Measurements from ENCODE around the gene MAN1A2.
A peak's percentile ranks its signal among the peaks of the same experiment; 100 is the strongest.

MAN1A2 gene

DNA sequence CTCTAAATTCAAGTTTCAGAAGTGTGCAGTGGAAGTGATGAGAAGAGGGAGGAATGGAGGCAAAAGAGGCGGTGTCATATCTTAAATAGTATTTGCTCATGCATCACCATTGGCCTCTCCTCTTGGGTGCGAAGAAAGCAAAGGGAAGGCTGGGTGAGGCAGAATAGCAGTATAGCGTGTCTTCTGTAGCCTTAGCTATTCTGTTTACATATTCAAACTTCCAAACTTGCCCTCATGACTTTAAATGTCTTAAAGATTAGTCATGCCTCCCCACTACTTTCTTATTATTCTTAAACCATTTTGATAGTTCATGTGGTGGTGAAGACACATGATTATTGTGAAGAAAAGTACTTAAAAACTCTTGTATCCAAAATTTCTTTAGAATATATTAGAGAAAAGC, 134.0 kb downstream of the MAN1A2 start:
- DNase-seq: no peak

DNA sequence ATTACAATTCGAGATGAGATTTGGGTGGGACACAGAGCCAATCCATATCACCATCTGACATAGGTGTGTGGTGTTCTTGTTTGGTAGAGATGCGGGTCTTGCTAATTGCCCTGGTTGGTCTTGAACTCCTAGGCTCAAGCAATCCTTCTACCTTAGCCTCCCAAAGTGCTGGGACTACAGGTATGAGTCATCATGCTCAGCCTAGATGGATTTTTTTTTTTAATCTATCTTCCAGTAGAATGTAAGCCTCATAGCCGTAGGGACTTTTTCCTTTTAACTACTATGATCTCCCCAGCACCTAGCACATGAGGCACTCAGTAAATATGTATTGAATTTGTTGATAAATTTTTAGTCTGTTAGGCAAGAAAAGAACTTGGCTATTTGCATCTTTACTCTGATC, 144.0 kb downstream of the MAN1A2 start:
- no peak for DNase-seq

GRCh38 chr1:117512728-117513321, 145.6 kb downstream of the MAN1A2 start:
- DNase-seq: peak; percentile 23

- DNase-seq: no peak
Measured at GRCh38 chr1:117523111-117523510, 155.9 kb downstream of the MAN1A2 start.

- DNase-seq: no peak
Measured at GRCh38 chr1:117527074-117527473, 159.8 kb downstream of the MAN1A2 start.

GRCh38 chr1:117527566-117528102, 160.4 kb downstream of the MAN1A2 start:
- no peak for DNase-seq

DNA sequence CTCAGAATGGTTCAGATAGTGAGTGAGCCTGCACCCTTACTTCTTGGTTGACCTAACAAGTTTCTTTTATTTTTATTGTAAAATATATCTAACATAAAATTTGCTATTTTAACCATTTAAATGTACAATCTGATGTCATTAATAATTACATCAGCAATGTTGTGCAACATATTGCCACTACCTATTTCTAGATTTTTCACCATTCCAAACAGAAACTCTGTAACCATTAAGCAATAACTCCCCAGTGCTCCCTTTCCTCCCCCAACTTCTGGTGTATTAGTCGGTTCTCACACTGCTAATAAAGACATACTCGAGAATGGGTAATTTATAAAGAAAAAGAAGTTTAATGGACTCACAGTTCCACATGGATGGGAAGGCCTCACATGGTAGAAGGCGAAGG, 162.4 kb downstream of the MAN1A2 start:
- no peak for DNase-seq

DNA sequence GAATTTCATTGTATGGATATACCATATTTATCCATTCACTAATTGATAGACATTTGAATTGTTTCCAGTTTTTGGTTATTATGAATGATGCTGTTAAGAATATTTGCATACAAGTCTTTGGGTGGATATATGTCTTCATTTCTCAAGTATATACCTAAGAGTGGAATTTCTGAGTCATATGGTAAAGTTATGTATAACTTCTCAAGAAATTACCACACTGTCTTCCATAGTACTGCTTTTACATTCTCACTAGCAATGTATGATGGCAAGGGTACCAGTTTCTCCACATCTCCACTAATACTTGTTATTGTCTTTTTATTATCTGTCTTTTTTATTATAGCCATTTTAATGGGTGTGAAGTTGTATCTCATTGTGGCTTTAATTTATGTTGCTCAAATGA, 164.0 kb downstream of the MAN1A2 start:
- peak; percentile 62 for DNase-seq

DNA sequence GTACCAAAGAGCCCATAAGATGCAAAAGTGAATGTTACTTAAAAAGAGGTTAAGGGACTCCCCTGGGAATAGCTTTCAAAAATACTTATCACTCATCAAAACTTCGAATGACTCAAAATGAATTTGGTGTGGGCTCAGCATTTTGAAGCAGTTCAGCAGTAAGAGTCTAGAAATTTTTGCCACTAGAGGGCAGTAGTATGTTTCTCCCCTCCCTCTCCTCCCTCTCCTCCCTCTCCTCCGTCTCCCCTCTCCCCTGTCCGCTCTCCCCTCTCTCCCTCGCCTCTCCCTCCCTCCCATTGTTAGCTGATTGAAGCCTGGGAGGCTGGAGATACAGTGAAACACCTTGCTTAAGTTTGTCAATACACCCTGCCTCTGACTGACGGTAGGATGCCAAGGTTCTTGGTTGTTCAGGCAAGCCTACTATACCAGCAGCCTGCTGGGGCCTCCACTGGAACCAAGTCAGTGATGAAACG, 167.8 kb downstream of the MAN1A2 start:
- peak; percentile 82 for DNase-seq

DNA sequence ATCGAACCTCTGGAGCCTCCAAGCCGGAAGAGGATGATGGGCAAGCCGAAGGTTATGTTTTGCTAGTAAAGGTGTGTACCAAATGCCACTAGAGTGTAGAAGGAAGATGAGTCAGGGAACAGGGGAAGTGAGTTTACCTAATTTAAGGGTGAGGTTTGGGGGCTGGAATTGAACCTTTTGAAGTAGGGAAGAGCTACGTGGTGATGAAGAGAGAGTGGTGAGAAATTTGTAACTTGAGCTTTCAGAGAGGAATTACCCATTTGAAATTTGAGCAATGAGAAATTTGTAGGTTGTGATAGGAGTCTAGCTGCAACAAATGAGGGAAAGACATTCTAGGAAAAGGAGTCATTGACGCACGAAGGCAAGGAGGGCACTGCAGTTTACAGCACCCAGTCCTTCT, 168.6 kb downstream of the MAN1A2 start:
- no peak for DNase-seq

DNA sequence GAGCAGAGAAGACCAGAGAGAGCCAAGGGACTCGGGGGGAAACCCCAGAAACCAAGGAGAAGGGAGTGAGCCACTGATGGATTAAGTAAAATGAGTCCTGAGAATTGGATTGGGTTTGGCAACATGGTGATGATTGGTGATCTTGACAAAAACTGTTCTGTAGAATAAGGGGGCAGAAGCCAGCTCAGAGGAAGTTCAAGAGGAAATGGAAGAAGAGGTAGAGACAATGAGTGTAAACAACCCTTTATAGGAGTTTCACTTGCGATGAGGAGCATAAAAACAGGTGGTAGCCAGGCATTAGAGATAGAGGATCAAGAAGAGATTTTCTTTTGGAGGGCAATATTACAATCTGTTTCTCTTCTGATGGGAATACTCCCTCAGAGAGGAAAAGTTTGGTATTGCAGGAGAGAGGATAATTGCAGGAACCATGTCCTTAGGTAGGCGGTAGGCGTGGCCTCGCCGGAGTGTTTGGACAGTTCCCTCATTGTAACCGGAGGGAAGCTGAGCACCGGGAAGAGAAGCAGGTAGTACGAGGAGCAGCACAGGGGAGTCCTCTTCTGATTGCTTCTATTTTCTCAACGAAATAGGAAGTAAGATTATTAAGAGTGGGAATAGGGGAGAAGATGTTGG, 170.2 kb downstream of the MAN1A2 start:
- DNase-seq: no peak

DNA sequence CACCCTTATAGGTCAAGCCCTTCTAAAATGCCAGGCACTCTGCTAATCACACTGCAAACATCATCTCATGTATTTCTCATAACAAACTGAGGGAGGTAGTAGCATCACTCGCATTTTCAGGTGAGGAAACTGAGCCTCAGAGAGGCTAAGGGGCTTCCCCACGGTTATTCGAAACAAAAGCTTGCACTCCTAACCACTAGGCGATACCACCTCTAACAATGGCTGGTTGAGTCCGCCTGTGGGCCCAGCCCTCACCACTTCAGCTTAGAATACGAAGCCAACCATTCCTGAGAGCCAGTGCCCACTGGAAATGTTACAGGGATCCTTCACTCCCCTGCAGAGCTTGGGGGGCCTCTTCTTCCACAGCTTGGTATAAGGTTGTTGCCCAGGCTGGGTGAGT, 173.3 kb downstream of the MAN1A2 start:
- peak; percentile 28 for DNase-seq

GRCh38 chr1:117541003-117541402, 173.8 kb downstream of the MAN1A2 start:
- no peak for DNase-seq

DNA sequence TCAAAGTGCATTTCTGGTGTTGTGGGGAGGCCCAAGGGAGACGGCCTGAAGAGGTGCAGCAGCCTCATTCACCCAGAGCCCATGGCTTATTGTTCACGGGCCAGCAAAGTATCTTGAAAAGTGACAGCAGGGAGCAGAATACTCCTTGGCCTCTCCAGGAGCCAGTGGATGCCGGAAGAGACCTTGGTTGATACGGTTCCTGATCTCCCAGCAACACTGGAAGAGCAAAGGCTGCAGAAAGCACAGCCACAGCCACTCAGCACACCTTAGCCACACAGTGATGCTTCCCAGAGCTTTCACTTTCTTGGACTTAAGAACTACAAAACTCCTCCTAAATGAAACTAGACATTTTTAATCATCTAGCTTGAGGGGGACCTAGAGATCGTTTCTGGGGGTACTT, 174.3 kb downstream of the MAN1A2 start:
- no peak for DNase-seq

DNA sequence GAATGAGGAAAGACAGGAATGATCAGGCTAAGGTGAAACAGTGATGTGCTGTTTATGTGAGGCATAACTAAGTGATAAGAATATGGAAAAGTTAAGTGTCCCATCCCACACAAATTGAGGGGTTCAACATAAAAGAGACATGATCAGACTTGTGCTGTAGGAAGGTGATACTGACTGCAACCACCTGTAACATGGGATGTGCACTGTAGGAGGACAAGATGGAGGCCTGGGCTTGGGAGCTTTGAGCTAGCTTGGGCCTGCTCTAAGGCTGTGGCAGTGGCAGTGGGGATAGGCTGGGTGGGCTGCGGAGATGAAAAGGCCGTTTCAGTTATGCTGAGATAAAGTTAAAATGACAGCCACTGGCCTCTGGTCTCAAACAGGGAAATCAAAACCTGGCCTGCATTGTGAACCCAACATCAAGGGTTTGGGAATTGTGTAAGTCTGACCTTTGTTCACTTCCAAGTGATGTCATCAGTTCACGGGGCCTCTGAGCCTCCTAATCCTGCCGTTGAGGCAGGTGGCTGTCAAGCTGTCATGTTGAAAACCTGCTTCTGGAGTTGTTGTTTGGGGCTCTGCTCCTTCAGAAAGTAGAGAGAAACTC, 177.4 kb downstream of the MAN1A2 start:
- DNase-seq: no peak

GRCh38 chr1:117546467-117546866, 179.2 kb downstream of the MAN1A2 start:
- no peak for DNase-seq

- DNase-seq: no peak
Measured at GRCh38 chr1:117553471-117553870, 186.2 kb downstream of the MAN1A2 start.

GRCh38 chr1:117555806-117556205, 188.6 kb downstream of the MAN1A2 start:
- DNase-seq: no peak

GRCh38 chr1:117556341-117556740, 189.1 kb downstream of the MAN1A2 start:
- no peak for DNase-seq

DNA sequence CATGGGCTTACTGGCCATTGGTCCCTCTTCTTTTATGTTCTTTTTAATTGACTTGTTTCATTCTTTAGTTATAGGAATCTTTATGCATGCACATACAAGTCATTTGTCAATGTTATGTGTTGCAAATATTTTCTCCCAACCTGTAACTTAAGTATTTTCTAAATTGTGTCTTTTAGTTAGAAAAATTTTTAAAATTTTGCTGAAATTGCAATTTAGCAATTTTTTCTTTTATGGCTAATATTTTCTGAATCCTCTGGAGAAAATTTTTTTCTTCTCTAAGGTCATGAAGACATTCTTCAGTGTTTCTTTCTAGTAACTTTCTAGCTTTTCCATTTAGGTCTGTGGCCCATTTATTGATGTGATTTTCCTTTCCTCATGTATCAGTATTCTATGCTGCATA, 189.7 kb downstream of the MAN1A2 start:
- DNase-seq: no peak

DNA sequence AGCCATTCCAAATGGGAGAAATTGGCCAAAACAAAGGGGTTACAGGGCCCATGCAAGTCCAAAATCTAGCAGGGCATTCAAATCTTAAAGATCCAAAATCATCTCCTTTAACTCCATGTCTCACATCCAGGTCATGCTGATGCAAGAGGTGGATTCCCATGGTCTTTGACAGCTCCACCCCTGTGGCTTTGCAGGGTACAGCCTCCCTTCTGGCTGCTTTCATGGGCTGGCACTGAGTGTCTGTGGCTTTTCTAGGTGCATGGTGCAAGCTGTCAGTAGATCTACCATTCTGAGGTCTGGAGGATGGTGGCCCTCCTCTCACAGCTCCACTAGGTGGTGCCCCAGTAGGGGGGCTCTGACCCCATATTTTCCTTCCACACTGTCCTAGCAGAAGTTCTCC, 191.2 kb downstream of the MAN1A2 start:
- peak; percentile 19 for DNase-seq

GRCh38 chr1:117559139-117559538, 191.9 kb downstream of the MAN1A2 start:
- no peak for DNase-seq

DNA sequence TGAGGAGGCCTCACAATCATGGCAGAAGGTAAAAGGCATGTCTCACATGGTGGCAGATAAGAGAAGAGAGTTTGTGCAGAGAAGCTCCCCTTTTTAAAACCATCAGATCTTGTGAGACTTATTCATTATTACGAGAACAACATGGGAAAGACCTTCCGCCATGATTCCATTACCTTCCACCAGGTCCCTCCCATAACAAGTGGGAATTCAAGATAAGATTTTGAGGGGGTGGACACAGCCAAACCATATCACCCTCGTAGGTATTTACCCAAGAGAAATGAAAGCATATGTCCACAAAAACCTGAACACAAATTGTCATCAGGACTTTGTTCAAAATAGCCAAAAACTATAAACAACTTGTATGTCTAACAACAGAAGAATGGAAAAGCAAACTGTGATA, 192.7 kb downstream of the MAN1A2 start:
- no peak for DNase-seq

GRCh38 chr1:117561071-117561470, 193.8 kb downstream of the MAN1A2 start:
- DNase-seq: no peak

All from activated CD4-positive, alpha-beta T cell treated with anti-CD3 and anti-CD28 coated beads, Interleukin-10, Interleukin-2, amounts not matched to agents 100 ng/mL and 50 ng/mL, durations not matched to agents 16 hours and 8 hours (primary cell).